HepG2 (cell line): Measurements from ENCODE around the gene EXOC7. TPM values are rescaled to one million over a fixed set of nuclear protein-coding genes. Genes with fewer than 3 reads are reported as not detected.

Experiments used
- ATAC-seq: fragments of 200-7000 bp; cut with Tn5 transposase; 3 replicates; pipeline ENCODE4 v1.9.1; 2020; ENCODE audit warnings: mild to moderate bottlenecking, moderate library complexity
- BruUV-seq: library from RNA; stranded (reverse); fragments of 400-500 nt; replicated peaks from 2 replicates; lab custom pipeline; 2021; lab: Mats Ljungman, UMichigan
- CTCF ChIA-PET: fragments of 300-600 bp; formaldehyde crosslinking; extraction: SDS; loops from one replicate; lab custom pipeline; 2021; ENCODE audit warnings: low total read pairs, inconsistent platforms, low intra/inter-chr PET ratio; lab: Yijun Ruan, JAX
- POLR2A ChIA-PET: fragments of 350-600 bp; sonication (Branson Sonifier 250); formaldehyde crosslinking; loops from one replicate; lab custom pipeline; 2020; ENCODE audit warnings: antibody characterized with exemption, inconsistent platforms; lab: Yijun Ruan, JAX
- DNase-seq: peaks from one replicate; pipeline ENCODE4 v3.0.0-alpha.2; 2015; ENCODE audit warnings: low spot score
- FAIRE-seq: peaks from 3 replicates; lab custom pipeline; 2011; peaks lifted over from hg19 to GRCh38; lab: Jason Lieb, UNC
- H2AFZ ChIP-seq: one replicate; pipeline ENCODE4 v1.6.1; 2011; ENCODE audit warnings: low read length, inconsistent platforms
- H3K27ac ChIP-seq: fragments of 300-600 bp; 3 replicates; pipeline ENCODE4 v1.8.0; 2011; ENCODE audit warnings: mixed run types, mild to moderate bottlenecking, mixed read lengths, low read length, inconsistent platforms; ENCODE audit not compliant: insufficient read depth; ENCODE audit errors: extremely low read length
- H3K27me3 ChIP-seq, 2 experiments: fragments of 200-600 bp in 1 of 2; 2 replicates in 1 of 2; 3 replicates in 1 of 2; pipeline versions ENCODE4 v1.6.0 to v1.8.0; 2011; ENCODE audit warnings: low read length in 2 of 2, mild to moderate bottlenecking in 2 of 2, moderate library complexity in 2 of 2, inconsistent platforms in 1 of 2; ENCODE audit not compliant: insufficient read depth in 2 of 2, control insufficient read depth in 1 of 2
- H3K36me3 ChIP-seq, 2 experiments: fragments of 200-600 bp in 1 of 2; replicated peaks in 1 of 2; 2 replicates in 1 of 2; 3 replicates in 1 of 2; pipeline versions ENCODE4 v1.5.1 to v1.8.0; 2011; ENCODE audit warnings: low read length in 2 of 2, inconsistent platforms in 1 of 2; ENCODE audit not compliant: insufficient read depth in 2 of 2, control insufficient read depth in 1 of 2
- H3K4me1 ChIP-seq: 2 replicates; pipeline ENCODE4 v1.5.1; 2012; ENCODE audit warnings: low read length, inconsistent platforms; ENCODE audit not compliant: insufficient read depth
- H3K4me2 ChIP-seq: 2 replicates; pipeline ENCODE4 v1.6.0; 2011; ENCODE audit warnings: low read depth, low read length, inconsistent platforms
- H3K4me3 ChIP-seq, 3 experiments: fragments of 200-600 bp in 1 of 3; sonication (generic), shearing (Covaris generic) in 1 of 3; replicated peaks in 1 of 3; 2 replicates each; pipeline ENCODE4 v1.5.1; 2011 to 2016; ENCODE audit warnings: low read length in 3 of 3, inconsistent platforms in 2 of 3, low read depth in 2 of 3, mild to moderate bottlenecking in 2 of 3, control low read depth in 1 of 3, mixed read lengths in 1 of 3; ENCODE audit not compliant: insufficient read depth in 1 of 3
- H3K79me2 ChIP-seq: one replicate; pipeline ENCODE4 v1.6.1; 2011; ENCODE audit warnings: low read length, inconsistent platforms; ENCODE audit not compliant: insufficient read depth
- H3K9ac ChIP-seq: 2 replicates; pipeline ENCODE4 v1.6.0; 2011; ENCODE audit warnings: mild to moderate bottlenecking, low read depth, low read length, inconsistent platforms; ENCODE audit not compliant: insufficient read depth
- H3K9me3 ChIP-seq: 2 replicates; pipeline ENCODE4 v1.5.1; 2012; ENCODE audit warnings: mild to moderate bottlenecking, low read length
- H4K20me1 ChIP-seq: 2 replicates; pipeline ENCODE4 v1.6.0; 2011; ENCODE audit warnings: inconsistent platforms, mild to moderate bottlenecking, low read length, moderate library complexity; ENCODE audit not compliant: insufficient read depth
- E2F5 ChIP-seq: sonication (generic); formaldehyde crosslinking; conservative IDR thresholded peaks from 2 replicates; pipeline ENCODE4 v1.4.0; 2020; ENCODE audit warnings: missing genetic modification reagents
- KLF6 ChIP-seq: IDR thresholded peaks from 2 replicates; pipeline ENCODE4 v1.8.0; 2016; ENCODE audit warnings: missing biosample characterization, missing genetic modification reagents
- MIER3 ChIP-seq: IDR thresholded peaks from 2 replicates; pipeline ENCODE4 v1.6.1; 2016; ENCODE audit warnings: missing compliant biosample characterization, borderline replicate concordance
- POLR2A ChIP-seq, 2 experiments: IDR thresholded peaks; 2 replicates each; pipeline ENCODE4 v1.6.1; 2011; ENCODE audit warnings: low read depth in 2 of 2, low read length in 2 of 2, mild to moderate bottlenecking in 1 of 2, moderate library complexity in 1 of 2; ENCODE audit not compliant: insufficient read depth in 1 of 2
- SPEN ChIP-seq: sonication (generic); formaldehyde crosslinking; IDR thresholded peaks from 2 replicates; pipeline ENCODE4 v1.5.1; 2020; ENCODE audit warnings: low read depth, mild to moderate bottlenecking, missing genetic modification reagents
- UBTF ChIP-seq: sonication (generic); formaldehyde crosslinking; IDR thresholded peaks from 2 replicates; pipeline ENCODE4 v1.4.0; 2020; ENCODE audit warnings: mild to moderate bottlenecking, missing genetic modification reagents
- ZBTB21 ChIP-seq: sonication (generic); formaldehyde crosslinking; IDR thresholded peaks from 2 replicates; pipeline ENCODE4 v1.4.0; 2020; ENCODE audit warnings: missing genetic modification reagents
- ZNF264 ChIP-seq: sonication (generic); formaldehyde crosslinking; IDR thresholded peaks from 2 replicates; pipeline ENCODE4 v1.4.0; 2020; ENCODE audit warnings: missing genetic modification reagents
- ZNF562 ChIP-seq: sonication (generic); formaldehyde crosslinking; IDR thresholded peaks from 2 replicates; pipeline ENCODE4 v1.8.0; 2022; ENCODE audit warnings: missing genetic modification reagents, borderline replicate concordance
- ZNF607 ChIP-seq: sonication (generic); formaldehyde crosslinking; IDR thresholded peaks from 2 replicates; pipeline ENCODE4 v1.5.1; 2020; ENCODE audit warnings: missing genetic modification reagents, mild to moderate bottlenecking, borderline replicate concordance
- ZNF616 ChIP-seq: sonication (generic); formaldehyde crosslinking; IDR thresholded peaks from 2 replicates; pipeline ENCODE4 v1.5.0; 2020; ENCODE audit warnings: low read depth, mild to moderate bottlenecking, missing genetic modification reagents
- ZNF780A ChIP-seq: sonication (generic); formaldehyde crosslinking; IDR thresholded peaks from 2 replicates; pipeline ENCODE4 v1.8.0; 2022; ENCODE audit warnings: mild to moderate bottlenecking, missing genetic modification reagents, moderate library complexity
- ZNF850 ChIP-seq: sonication (generic); formaldehyde crosslinking; conservative IDR thresholded peaks from 2 replicates; pipeline ENCODE4 v1.9.0; 2021; ENCODE audit warnings: mild to moderate bottlenecking, missing genetic modification reagents
- ZSCAN29 ChIP-seq: sonication (generic); formaldehyde crosslinking; conservative IDR thresholded peaks from 2 replicates; pipeline ENCODE4 v1.4.0; 2020; ENCODE audit warnings: mild to moderate bottlenecking, missing genetic modification reagents
- WGBS: methylation state at CpG from one replicate; pipeline ENCODE4 v1.1.6; 2017; ENCODE audit warnings: low lambda C conversion rate; 5-methylcytosine and 5-hydroxymethylcytosine counted together
- in situ Hi-C: cut with HindIII; loops from 2 replicates; pipeline ENCODE4 v1.10.0; 2017; ENCODE audit warnings: low pct_unique_long_range_greater_than_20kb; ENCODE audit not compliant: extremely low pct_ligation_motif_present
- intact Hi-C: fragments of 100-400 bp; cut with micrococcal nuclease; formaldehyde crosslinking; loops from one replicate; pipeline ENCODE4 v1.10.0; 2022; ENCODE audit not compliant: unreplicated experiment
- polyA plus RNA-seq, 8 experiments: library from polyadenylated mRNA; depleted of rRNA in 3 of 8; stranded (reverse) in 7 of 8; unstranded in 1 of 8; fragments of >200 nt; fragmentation: Illumina TruSeq in 4 of 8; extraction: Trizol in 4 of 8; gene quantifications; 2 replicates each; pipeline versions ENCODE4 v1.2.1 to v1.2.3, GENCODE V29; 2011 to 2016; ENCODE audit warnings: low read depth in 4 of 8, missing spikeins in 1 of 8, mixed read lengths in 1 of 8; ENCODE audit not compliant: insufficient read depth in 1 of 8
- total RNA-seq, 5 experiments: library from RNA; depleted of rRNA; stranded (reverse); fragments of >200 nt; fragmentation: Illumina TruSeq; extraction: Trizol; gene quantifications; 2 replicates each; pipeline ENCODE4 v1.2.3, GENCODE V29; 2016; ENCODE audit warnings: low read depth in 1 of 5
- TF ChIP-seq, protein P1 (sequence below): sonication (generic); formaldehyde crosslinking; IDR thresholded peaks from 2 replicates; pipeline ENCODE4 v1.4.0; 2020; ENCODE audit warnings: mild to moderate bottlenecking, missing genetic modification reagents
- TF ChIP-seq, protein P2 (sequence below): sonication (generic); formaldehyde crosslinking; IDR thresholded peaks from 2 replicates; pipeline ENCODE4 v1.5.0; 2020; ENCODE audit warnings: missing genetic modification reagents

Gene EXOC7
- total and polyA plus RNA-seq, 2 of the 13 experiments (the other 11 are each of a cell fraction or from before 2014, with no cell fraction given), result 86.9 to 116 TPM

DNA sequence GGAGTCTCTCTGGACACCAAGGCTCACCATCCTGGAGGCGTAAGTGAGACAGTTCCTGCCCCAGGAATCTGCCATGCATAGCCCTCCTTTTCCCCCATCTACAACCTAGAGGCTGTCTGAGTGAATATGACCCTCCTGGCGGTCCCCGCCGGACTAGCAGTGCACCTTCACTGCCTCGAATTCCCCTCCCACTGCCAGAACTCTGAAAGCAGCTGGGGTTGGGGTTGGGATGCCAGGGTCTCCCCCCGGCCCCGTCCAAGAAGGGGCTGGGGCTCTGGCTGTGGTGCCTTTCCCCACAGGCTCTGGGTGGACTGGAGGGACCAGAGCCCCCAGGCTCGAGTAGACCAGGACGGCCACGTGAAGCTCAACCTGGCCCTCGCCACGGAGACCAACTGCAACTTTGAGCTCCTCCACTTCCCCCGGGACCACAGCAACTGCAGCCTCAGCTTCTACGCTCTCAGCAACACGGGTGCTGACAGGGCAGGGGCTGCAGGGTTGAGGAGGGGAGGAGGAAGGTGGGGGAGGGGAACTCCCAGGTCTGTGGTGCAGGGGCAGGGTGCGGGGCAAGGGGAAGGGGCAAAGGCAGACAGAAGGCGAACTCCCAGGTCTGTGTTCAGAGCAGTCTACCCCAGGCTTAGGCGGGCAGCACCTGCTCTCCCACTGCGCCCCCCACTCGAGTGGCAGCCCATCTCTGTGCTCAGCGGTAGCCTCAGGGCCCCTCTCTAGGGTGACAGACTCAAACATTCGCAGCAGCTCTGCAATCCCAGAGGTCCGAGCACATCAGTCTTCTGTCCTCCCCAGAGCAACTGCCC is 23.4 kb downstream of the EXOC7 start (continued):
- 0 out of 2 replicates have a peak, but pooled peaks have one; percentile 39 for TF ChIP-seq ZNF780A (CRISPR knock-in tag)
- 0 out of 2 replicates have a peak, but pooled peaks have one; percentile 26 for TF ChIP-seq E2F5 (CRISPR knock-in tag)
- TF ChIP-seq ZSCAN29, result no peak

- CTCF ChIA-PET, result no interaction called here
- Histone ChIP-seq H3K36me3 (peaks cover 6 to 8% of the 10 kb centered on the region in 2 experiments; a peak in 4 of 5 replicates), H3K4me1 (peaks cover 36% of the 10 kb centered on the region), H2AFZ (no peak overlapping the region), H3K4me3 (no peak overlapping the region), H4K20me1 (0 out of 2 replicates have a peak, but pooled peaks cover 8% of the 10 kb centered on the region), H3K27ac (no peak overlapping the region), H3K4me2 (no peak overlapping the region), H3K79me2 (no peaks in the 10 kb centered on the region), H3K9me3 (no peaks in the 10 kb centered on the region), H3K27me3 (peaks cover 20 to 46% of the 10 kb centered on the region in 2 experiments; a peak in 4 of 5 replicates), H3K9ac (no peak overlapping the region)
- no peak for FAIRE-seq
- ATAC-seq, result no peak; the same call in 2 of the 3 replicates
- in situ Hi-C loops, result no loop called here
- no peak for DNase-seq
- 57% methylated on average over 4 of the region's 9 CpGs for WGBS
- POLR2A ChIA-PET, result interaction anchor here (1.1 to 1.5 kb wide), 3 partner anchors 13 to 40 kb away, joined by 3 to 5 read pairs (median 3); partner anchors contain the start of gene EXOC7
- BruUV-seq, result no TSS peak
- intact Hi-C loops, result loop anchor here (2.0 kb wide), 1 partner anchor 23 kb away; the partner anchor contains the start of gene EXOC7
- no peak for TF ChIP-seq KLF6 (CRISPR knock-in tag)
- no peak for TF ChIP-seq ZNF616 (CRISPR knock-in tag)
- TF ChIP-seq ZNF607, result no peak
- no peak for TF ChIP-seq ZNF562 (CRISPR knock-in tag)
- TF ChIP-seq, protein P1, sequence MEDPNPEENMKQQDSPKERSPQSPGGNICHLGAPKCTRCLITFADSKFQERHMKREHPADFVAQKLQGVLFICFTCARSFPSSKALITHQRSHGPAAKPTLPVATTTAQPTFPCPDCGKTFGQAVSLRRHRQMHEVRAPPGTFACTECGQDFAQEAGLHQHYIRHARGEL (CRISPR knock-in tag), result 0 out of 2 replicates have a peak, but pooled peaks have one; percentile 24
- TF ChIP-seq ZBTB21 (CRISPR knock-in tag), result no peak
- TF ChIP-seq, protein P2, sequence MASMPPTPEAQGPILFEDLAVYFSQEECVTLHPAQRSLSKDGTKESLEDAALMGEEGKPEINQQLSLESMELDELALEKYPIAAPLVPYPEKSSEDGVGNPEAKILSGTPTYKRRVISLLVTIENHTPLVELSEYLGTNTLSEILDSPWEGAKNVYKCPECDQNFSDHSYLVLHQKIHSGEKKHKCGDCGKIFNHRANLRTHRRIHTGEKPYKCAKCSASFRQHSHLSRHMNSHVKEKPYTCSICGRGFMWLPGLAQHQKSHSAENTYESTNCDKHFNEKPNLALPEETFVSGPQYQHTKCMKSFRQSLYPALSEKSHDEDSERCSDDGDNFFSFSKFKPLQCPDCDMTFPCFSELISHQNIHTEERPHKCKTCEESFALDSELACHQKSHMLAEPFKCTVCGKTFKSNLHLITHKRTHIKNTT, result no peak
- TF ChIP-seq ZNF264 (CRISPR knock-in tag), result no peak
- TF ChIP-seq MIER3 (CRISPR knock-in tag), result no peak
- peak; percentile 46 to 50 for TF ChIP-seq POLR2A (IDR thresholded peaks at IDR 0.05; ENCODE audit: insufficient read depth in 1 of 2, low read depth in 2 of 2, low read length in 2 of 2)
- TF ChIP-seq ZNF850, result no peak
- peak; percentile 48; the same call in 1 of the 2 replicates for TF ChIP-seq UBTF
- no peak for TF ChIP-seq SPEN
These were observed 24.0 kb downstream of the EXOC7 start for GRCh38 chr17:76079535-76079955.
